Transverse colon (tissue), 4 donors: ENCODE data around the gene CENPT. TPM values are rescaled to one million over a fixed set of nuclear protein-coding genes. Genes with fewer than 3 reads are reported as not detected.

Experiments used
- DNase-seq: peaks from one replicate; pipeline ENCODE4 v3.0.0-alpha.2; 2019
- H3K27ac ChIP-seq, 4 donors: fragments of 200-600 bp; sonication (generic); 2 replicates each; pipeline ENCODE4 v1.5.1; 2016 to 2018; ENCODE audit warnings: inconsistent platforms in 4 of 4
- H3K27me3 ChIP-seq: fragments of 200-600 bp; sonication (generic); 2 replicates; pipeline ENCODE4 v1.5.1; 2017; ENCODE audit warnings: inconsistent platforms
- H3K36me3 ChIP-seq, 4 donors: fragments of 200-600 bp; sonication (generic); 2 replicates each; pipeline ENCODE4 v1.5.1; 2017 to 2019; ENCODE audit warnings: inconsistent platforms in 4 of 4
- H3K4me1 ChIP-seq, 4 donors: fragments of 200-600 bp; sonication (generic); 2 replicates each; pipeline ENCODE4 v1.5.1; 2017 to 2020; ENCODE audit warnings: inconsistent platforms in 4 of 4
- H3K4me3 ChIP-seq, 4 donors: fragments of 200-600 bp; sonication (generic); 1 replicate in 1 of 4; 2 replicates in 3 of 4; pipeline versions ENCODE4 v1.5.1 to v1.6.1; 2017 to 2019; ENCODE audit warnings: inconsistent platforms in 4 of 4
- H3K9me3 ChIP-seq, 2 donors: fragments of 200-600 bp; sonication (generic); 2 replicates each; pipeline ENCODE4 v1.5.1; 2017 to 2019; ENCODE audit warnings: inconsistent platforms in 2 of 2
- CTCF ChIP-seq, 5 experiments: fragments of 200-600 bp in 3 of 5; fragments of 450-650 bp in 2 of 5; sonication (generic) in 3 of 5; IDR thresholded peaks; 1 replicate in 2 of 5; 2 replicates in 3 of 5; pipeline ENCODE4 v1.5.1; 2016 to 2017; ENCODE audit warnings: antibody characterized with exemption in 5 of 5, inconsistent platforms in 3 of 5, mild to moderate bottlenecking in 2 of 5, moderate library complexity in 1 of 5
- EP300 ChIP-seq: sonication (generic); formaldehyde crosslinking; IDR thresholded peaks from one replicate; pipeline ENCODE4 v1.6.1; 2017; ENCODE audit warnings: antibody characterized with exemption, low read depth
- POLR2A ChIP-seq: fragments of 450-650 bp; IDR thresholded peaks from one replicate; pipeline ENCODE4 v1.6.1; 2016; ENCODE audit warnings: antibody characterized with exemption, mild to moderate bottlenecking, moderate library complexity
- POLR2AphosphoS5 ChIP-seq, 3 donors: sonication (generic); formaldehyde crosslinking; IDR thresholded peaks; one replicate each; pipeline ENCODE4 v1.6.1; 2016; ENCODE audit warnings: antibody characterized with exemption in 3 of 3
- WGBS, 2 donors: methylation state at CpG; one replicate each; pipeline ENCODE4 v1.1.5; 2018; ENCODE audit warnings: low coverage in 1 of 2; 5-methylcytosine and 5-hydroxymethylcytosine counted together
- in situ Hi-C, 4 donors: fragments of 200-750 bp; cut with MboI; loops; one replicate each; pipeline versions ENCODE4 v1.15.0 to v1.15.1; 2017; ENCODE audit warnings: low sequenced_read_pairs in 3 of 4, low pct_ligation_motif_present in 1 of 4, low pct_unique_long_range_greater_than_20kb in 1 of 4
- intact Hi-C: fragments of 100-400 bp; cut with DNase I; formaldehyde crosslinking; loops from one replicate; pipeline ENCODE4 v1.15.1; 2023; ENCODE audit warnings: low total_unique reads
- total RNA-seq, 4 donors: library from RNA; depleted of rRNA; stranded (reverse); fragments of >200 nt; gene quantifications; one replicate each; pipeline ENCODE4 v1.1.0, GENCODE V29; 2016

CENPT gene
- total RNA-seq, 4 donors from 2014 or later: 58.2 to 248 (median 100) TPM

GRCh38 chr16:67783353-67783725, 64.2 kb downstream of the CENPT start:
- Histone ChIP-seq H3K36me3 (no peaks in the 10 kb centered on the region), H3K27me3 (no peaks in the 10 kb centered on the region), H3K4me1 (peaks cover 0 to 12% (median 0%) of the 10 kb centered on the region in 4 donors), H3K27ac (no peak overlapping the region), H3K9me3 (no peaks in the 10 kb centered on the region), H3K4me3 (no peak overlapping the region)
- intact Hi-C loops: no loop called here
- DNase-seq: no peak
- TF ChIP-seq EP300 (no peak), CTCF (IDR thresholded peaks at IDR 0.05) (no peak), POLR2AphosphoS5 (IDR thresholded peaks at IDR 0.05) (no peak), POLR2A (no peak)
- in situ Hi-C loops: no loop called here

- Histone ChIP-seq H3K4me1 (peaks cover 0 to 12% (median 0%) of the 10 kb centered on the region in 4 donors), H3K4me3 (no peak overlapping the region), H3K9me3 (no peaks in the 10 kb centered on the region), H3K27me3 (no peaks in the 10 kb centered on the region), H3K27ac (no peak overlapping the region), H3K36me3 (no peaks in the 10 kb centered on the region)
- no peak for DNase-seq
- intact Hi-C loops (no loop called here), in situ Hi-C loops (no loop called here)
- 92 to 93% methylated on average over 6 to 11 of the region's 12 CpGs for WGBS, 2 donors
- no peak for TF ChIP-seq POLR2A
- no peak for TF ChIP-seq EP300
- no peak for TF ChIP-seq POLR2AphosphoS5 (IDR thresholded peaks at IDR 0.05)
- TF ChIP-seq CTCF (IDR thresholded peaks at IDR 0.05): no peak
Observed at GRCh38 chr16:67782567-67783352, 64.7 kb downstream of the CENPT start.

- TF ChIP-seq CTCF (IDR thresholded peaks at IDR 0.05) (no peak), POLR2AphosphoS5 (IDR thresholded peaks at IDR 0.05) (no peak)
- in situ Hi-C loops: no loop called here
- intact Hi-C loops: no loop called here
- Histone ChIP-seq H3K4me1 (peaks cover 0 to 12% (median 0%) of the 10 kb centered on the region in 4 donors), H3K36me3 (no peaks in the 10 kb centered on the region), H3K27me3 (no peaks in the 10 kb centered on the region), H3K27ac (no peak overlapping the region), H3K4me3 (no peak overlapping the region), H3K9me3 (no peaks in the 10 kb centered on the region)
- WGBS, 2 donors: 58% methylated on average over 5 of the region's 5 CpGs; no CpG with 5 or more reads in 1 of the 2 donors
- no peak for DNase-seq
Observed at GRCh38 chr16:67781565-67781921, 66.0 kb downstream of the CENPT start.

GRCh38 chr16:67780847-67781564, 66.5 kb downstream of the CENPT start:
- no peaks in the 10 kb centered on the region for H3K27me3 ChIP-seq
- H3K9me3 ChIP-seq: no peaks in the 10 kb centered on the region
- 40 to 81% methylated on average over 1 to 7 of the region's 7 CpGs for WGBS, 2 donors
- TF ChIP-seq CTCF (IDR thresholded peaks at IDR 0.05): no peak
- TF ChIP-seq POLR2A: no peak
- no peak for TF ChIP-seq EP300
- TF ChIP-seq POLR2AphosphoS5 (IDR thresholded peaks at IDR 0.05): no peak
- H3K27ac ChIP-seq: no peak overlapping the region
- intact Hi-C loops (no loop called here), in situ Hi-C loops (no loop called here)
- DNase-seq: no peak
- H3K36me3 ChIP-seq: no peaks in the 10 kb centered on the region
- H3K4me1 ChIP-seq: peaks cover 0 to 12% (median 0%) of the 10 kb centered on the region in 4 donors
- no peak overlapping the region for H3K4me3 ChIP-seq
